ENCODE measurements around the gene MRNIP. TPM values are rescaled to one million over a fixed set of nuclear protein-coding genes. Genes with fewer than 3 reads are reported as not detected.

The MRNIP gene
- total and polyA plus RNA-seq, 2 of the 8 experiments (the other 6 are each of a cell fraction or from before 2014, with no cell fraction given) = 29.6 TPM

GRCh38 chr5:179879690-179880010 lies 21.0 kb upstream of the MRNIP start:
- FAIRE-seq (no peak), DNase-seq (ENCODE audit: low read depth in 1 of 2, low spot score in 2 of 2) (no peak)
- H2BK120ac ChIP-seq (replicated peaks; ENCODE audit: low read depth, low read length) = no peak overlapping the region
- POLR2A ChIA-PET (ENCODE audit: partially characterized antibody) = interaction anchor here (0.9 to 2.0 kb wide), 4 partner anchors 10 to 27 kb away, joined by 3 to 6 read pairs (median 3); no protein-coding TSS in a partner anchor
- CTCF ChIA-PET (ENCODE audit: partially characterized antibody) = interaction anchor here (0.7 to 8.0 kb wide), 6 partner anchors 8 to 96 kb away, joined by 3 to 67 read pairs (median 6); no protein-coding TSS in a partner anchor
- H2BK15ac ChIP-seq (ENCODE audit: low read length) = no peak overlapping the region
- no peaks in the 10 kb centered on the region for H3K4me1 ChIP-seq (replicated peaks in 1 of 4; ENCODE audit: control insufficient read depth in 3 of 4, insufficient read depth in 4 of 4, low read length in 3 of 4)
- no peak overlapping the region for H4K8ac ChIP-seq (ENCODE audit: extremely low read depth, insufficient read depth, low read length)
- WGBS, 2 experiments (ENCODE audit: extremely low coverage in 1 of 2, insufficient coverage in 1 of 2, insufficient read length in 1 of 2, insufficient replicate concordance in 2 of 2, low coverage in 1 of 2, low lambda C conversion rate in 2 of 2, missing lambda C conversion rate in 1 of 2) = 97% methylated on average over 12 of the region's 13 CpGs; no CpG with 5 or more reads in 1 of the 2 experiments
- no peak overlapping the region for H4K91ac ChIP-seq (replicated peaks; ENCODE audit: insufficient read length, low read length)
- H3K23ac ChIP-seq (ENCODE audit: insufficient read length) = no peak overlapping the region
- no peak overlapping the region for H3K4ac ChIP-seq (replicated peaks; ENCODE audit: insufficient read length, low read depth, low read length)
- H2BK5ac ChIP-seq (ENCODE audit: low read depth, low read length) = no peak overlapping the region; the same call in 1 of the 2 replicates
- no peak overlapping the region for H2AFZ ChIP-seq (ENCODE audit: low read length)
- no peaks in the 10 kb centered on the region for H3K79me2 ChIP-seq (ENCODE audit: control insufficient read depth in 1 of 2, insufficient read depth in 2 of 2, low read length in 2 of 2)
- no peak overlapping the region for H3K4me3 ChIP-seq (ENCODE audit: extremely low read depth in 1 of 4, insufficient read depth in 2 of 4, low read depth in 3 of 4, low read length in 4 of 4)
- no peak overlapping the region for H3K18ac ChIP-seq (ENCODE audit: extremely low read depth, low read length)
- peaks cover 3 to 35% (median 16%) of the 10 kb centered on the region in 4 experiments; a peak in 7 of 8 replicates for H3K36me3 ChIP-seq (ENCODE audit: control insufficient read depth in 2 of 4, insufficient read depth in 4 of 4, low read length in 3 of 4)
- H3K27ac ChIP-seq (ENCODE audit: low read depth, low read length) = no peak overlapping the region
- no peak overlapping the region for H3K4me2 ChIP-seq (ENCODE audit: insufficient read depth in 1 of 2, low read depth in 2 of 2, low read length in 2 of 2)
- H3K9me3 ChIP-seq (ENCODE audit: insufficient read depth in 2 of 2, low read depth in 1 of 2, low read length in 1 of 2) = peaks cover 8 to 16% of the 10 kb centered on the region in 2 experiments
- H2AK5ac ChIP-seq (ENCODE audit: low read depth, low read length) = no peak overlapping the region
- no peak overlapping the region for H3K14ac ChIP-seq (ENCODE audit: insufficient read length)
- no peak overlapping the region for H3K56ac ChIP-seq (replicated peaks; ENCODE audit: insufficient read length, low read depth, low read length)
- H3K27me3 ChIP-seq (replicated peaks in 1 of 4; ENCODE audit: control insufficient read depth in 3 of 4, extremely low read depth in 1 of 4, insufficient read depth in 3 of 4, low read length in 3 of 4) = no peaks in the 10 kb centered on the region
- no peak overlapping the region for H3K9ac ChIP-seq (replicated peaks in 1 of 4; ENCODE audit: extremely low read depth in 1 of 4, low read depth in 3 of 4, low read length in 3 of 4)
- H3K79me1 ChIP-seq (ENCODE audit: low read depth, low read length) = no peaks in the 10 kb centered on the region
- TF ChIP-seq PHF8 (conservative IDR thresholded peaks at IDR 0.05; ENCODE audit: low read depth, low read length) (no peak), BRCA1 (IDR thresholded peaks at IDR 0.05; ENCODE audit: low read depth, low read length) (no peak), ASH2L (IDR thresholded peaks at IDR 0.05; ENCODE audit: low read length) (no peak), RAD21 (IDR thresholded peaks at IDR 0.05 in 1 of 2, conservative IDR thresholded peaks at IDR 0.05 in 1 of 2; ENCODE audit: low read depth in 2 of 2, low read length in 2 of 2) (no peak)
- no peak overlapping the region for H2BK12ac ChIP-seq (ENCODE audit: low read depth, low read length)
- H3K23me2 ChIP-seq (ENCODE audit: low read depth, low read length) = 0 out of 2 replicates have a peak, but pooled peaks cover 2% of the 10 kb centered on the region
- H4K20me1 ChIP-seq (replicated peaks in 1 of 2; ENCODE audit: control insufficient read depth in 1 of 2, insufficient read depth in 2 of 2, low read length in 2 of 2) = peaks cover 0 to 4% of the 10 kb centered on the region in 2 experiments
- H4K5ac ChIP-seq (ENCODE audit: insufficient read length, low read depth, low read length) = no peak overlapping the region
- no peak overlapping the region for H2BK20ac ChIP-seq (ENCODE audit: low read length)

Measured in H1 (cell line).